ENCODE data around the gene ITFG2. TPM values are rescaled to one million over a fixed set of nuclear protein-coding genes. Genes with fewer than 3 reads are reported as not detected.

Gene ITFG2
- total RNA-seq, 1 experiment from 2014 or later, result 24.6 TPM

- Histone ChIP-seq H3K4me2 (ENCODE audit: low read length) (no peak overlapping the region), H3K36me3 (ENCODE audit: control insufficient read depth in 1 of 2, insufficient read depth in 2 of 2, low read length in 2 of 2) (no peaks in the 10 kb centered on the region), H3K79me2 (ENCODE audit: insufficient read depth, low read length) (no peaks in the 10 kb centered on the region), H3K9me2 (ENCODE audit: insufficient read depth) (no peaks in the 10 kb centered on the region), H3K27ac (ENCODE audit: low read depth, low read length) (no peak overlapping the region), H3K9ac (ENCODE audit: low read length) (no peak overlapping the region), H3K27me3 (ENCODE audit: insufficient read depth, low read length) (peaks cover 5% of the 10 kb centered on the region; the same call in 1 of the 2 replicates), H4K20me1 (ENCODE audit: insufficient read depth) (no peaks in the 10 kb centered on the region), H3K4me3 (replicated peaks in 1 of 2; ENCODE audit: low read depth in 1 of 2, low read length in 2 of 2) (no peak overlapping the region), H3K9me3 (ENCODE audit: control insufficient read depth in 1 of 2, insufficient read depth in 1 of 2, low read depth in 1 of 2, low read length in 2 of 2) (no peaks in the 10 kb centered on the region), H3K4me1 (ENCODE audit: control insufficient read depth in 1 of 2, insufficient read depth in 2 of 2, low read length in 2 of 2) (no peaks in the 10 kb centered on the region), H2AFZ (ENCODE audit: low read depth, low read length, poor library complexity, severe bottlenecking) (no peak overlapping the region)
- ATAC-seq (no peak), DNase-seq (ENCODE audit: low read depth, low spot score) (no peak)
- BruUV-seq (replicated peaks), result no TSS peak
- intact Hi-C loops (cut with micrococcal nuclease), result no loop called here
- no peak for TF ChIP-seq MAX (IDR thresholded peaks at IDR 0.05)
- no peak for TF ChIP-seq CEBPB (IDR thresholded peaks at IDR 0.05; ENCODE audit: low read depth)
- TF ChIP-seq YY1 (IDR thresholded peaks at IDR 0.05; ENCODE audit: extremely low read depth, insufficient replicate concordance, low read depth, low read length), result no peak
- TF ChIP-seq JUND (IDR thresholded peaks at IDR 0.05), result no peak
- TF ChIP-seq REST (IDR thresholded peaks at IDR 0.05; ENCODE audit: low read depth), result no peak
- no peak for TF ChIP-seq ZBTB33 (IDR thresholded peaks at IDR 0.05; ENCODE audit: extremely low read depth, insufficient replicate concordance, low read length)
- TF ChIP-seq SRF (IDR thresholded peaks at IDR 0.05; ENCODE audit: low read depth), result no peak
- no peak for TF ChIP-seq ELF1 (IDR thresholded peaks at IDR 0.05; ENCODE audit: borderline replicate concordance, low read depth)
- TF ChIP-seq EGR1 (IDR thresholded peaks at IDR 0.05; ENCODE audit: low read depth), result no peak
- no peak for TF ChIP-seq ZFX (IDR thresholded peaks at IDR 0.05)
- no peak for TF ChIP-seq EZH2 (IDR thresholded peaks at IDR 0.05)
- TF ChIP-seq POLR2A (IDR thresholded peaks at IDR 0.05; ENCODE audit: borderline replicate concordance, extremely low read depth, insufficient read depth, insufficient read length), result no peak
- TF ChIP-seq EZH2phosphoT487 (IDR thresholded peaks at IDR 0.05; ENCODE audit: borderline replicate concordance), result no peak
- no peak for TF ChIP-seq SP1 (IDR thresholded peaks at IDR 0.05; ENCODE audit: low read depth)
- no peak for TF ChIP-seq TCF7L2 (IDR thresholded peaks at IDR 0.05; ENCODE audit: borderline replicate concordance, extremely low read depth, insufficient read depth, insufficient read length)
- TF ChIP-seq POLR2AphosphoS5 (IDR thresholded peaks at IDR 0.05; ENCODE audit: low read depth, low read length), result no peak
- no peak for TF ChIP-seq CBX3 (IDR thresholded peaks at IDR 0.05; ENCODE audit: low read depth)
- TF ChIP-seq ATF3 (IDR thresholded peaks at IDR 0.05), result no peak
- CTCF ChIA-PET, result no interaction called here
- RAD21 ChIA-PET (ENCODE audit: low non-redundant PET in 1 of 2, low total read pairs in 2 of 2, uncharacterized antibody in 2 of 2, unreplicated experiment in 2 of 2), result no interaction called here
- POLR2A ChIA-PET, result no interaction called here
Measured at GRCh38 chr12:2772370-2772769, 40.1 kb upstream of the ITFG2 start.

All from HCT116 (cell line).